Endodermal cell (in vitro differentiated cells): ENCODE results near the gene TSPAN18. TPM values are rescaled to one million over a fixed set of nuclear protein-coding genes. Genes with fewer than 3 reads are reported as not detected.

Source experiments
- DNase-seq: peaks from one replicate; pipeline ENCODE4 v3.0.0-alpha.2; 2017
- H3K27ac ChIP-seq: 2 replicates; pipeline ENCODE4 v1.5.1; 2013; ENCODE audit warnings: mild to moderate bottlenecking, low read depth, low read length, moderate library complexity
- H3K27me3 ChIP-seq: 2 replicates; pipeline ENCODE4 v1.6.1; 2013; ENCODE audit warnings: mild to moderate bottlenecking, low read length, moderate library complexity; ENCODE audit not compliant: insufficient read depth, control insufficient read depth, poor library complexity, severe bottlenecking
- H3K36me3 ChIP-seq: 2 replicates; pipeline ENCODE4 v1.7.0; 2013; ENCODE audit warnings: mild to moderate bottlenecking, low read length, moderate library complexity; ENCODE audit not compliant: control insufficient read depth, insufficient read depth
- H3K4me1 ChIP-seq: one replicate; pipeline ENCODE4 v1.7.0; 2013; ENCODE audit warnings: low read length; ENCODE audit not compliant: control insufficient read depth, insufficient read depth
- H3K4me3 ChIP-seq: 2 replicates; pipeline ENCODE4 v1.5.1; 2013; ENCODE audit warnings: mild to moderate bottlenecking, low read length, moderate library complexity
- H3K9ac ChIP-seq: 2 replicates; pipeline ENCODE4 v1.6.1; 2013; ENCODE audit warnings: mild to moderate bottlenecking, low read length, moderate library complexity; ENCODE audit not compliant: poor library complexity, severe bottlenecking; ENCODE audit errors: extremely low read depth
- H3K9me3 ChIP-seq: 2 replicates; pipeline ENCODE4 v1.6.1; 2013; ENCODE audit warnings: mild to moderate bottlenecking, low read length, moderate library complexity; ENCODE audit not compliant: control insufficient read depth
- H3K27ac Mint-ChIP-seq: 2 replicates; pipeline ENCODE4 v1.8.0; 2020; ENCODE audit warnings: mixed read lengths
- H3K27me3 Mint-ChIP-seq: 2 replicates; pipeline ENCODE4 v1.8.0; 2021; ENCODE audit warnings: mild to moderate bottlenecking, mixed read lengths; ENCODE audit not compliant: insufficient read depth
- H3K36me3 Mint-ChIP-seq: 2 replicates; pipeline ENCODE4 v1.8.0; 2020; ENCODE audit warnings: low read depth, mixed read lengths
- H3K4me1 Mint-ChIP-seq: 2 replicates; pipeline ENCODE4 v1.8.0; 2020; ENCODE audit warnings: mixed read lengths
- H3K4me3 Mint-ChIP-seq: 2 replicates; pipeline ENCODE4 v1.8.0; 2020; ENCODE audit warnings: mild to moderate bottlenecking, moderate library complexity, mixed read lengths
- H3K9me3 Mint-ChIP-seq: 2 replicates; pipeline ENCODE4 v1.8.0; 2020; ENCODE audit warnings: mild to moderate bottlenecking, mixed read lengths
- WGBS, 2 experiments: methylation state at CpG; one replicate each; pipeline versions ENCODE4 v1.1.5 to v1.1.7; 2013; ENCODE audit warnings: missing lambda C conversion rate in 2 of 2, mixed read lengths in 1 of 2; ENCODE audit not compliant: insufficient coverage in 1 of 2, insufficient read length in 1 of 2; 5-methylcytosine and 5-hydroxymethylcytosine counted together
- total RNA-seq, 2 donors: library from RNA; stranded (reverse); fragmentation: NEBNext Ultra II Directional in 1 of 2; extraction: Animal tissue kit (Norgen Biotek cat#: 25700) in 1 of 2; gene quantifications; 2 replicates in 1 of 2; 3 replicates in 1 of 2; pipeline ENCODE4 v1.2.1, GENCODE V29; 2021
- TF ChIP-seq, protein P1 (sequence below): fragments of 200-600 bp; sonication (generic); conservative IDR thresholded peaks from 2 replicates; pipeline ENCODE4 v1.5.0; 2021; ENCODE audit warnings: antibody characterized with exemption, mild to moderate bottlenecking

The TSPAN18 gene
- total RNA-seq, 2 donors from 2014 or later: 28.0 to 28.7 TPM

DNA sequence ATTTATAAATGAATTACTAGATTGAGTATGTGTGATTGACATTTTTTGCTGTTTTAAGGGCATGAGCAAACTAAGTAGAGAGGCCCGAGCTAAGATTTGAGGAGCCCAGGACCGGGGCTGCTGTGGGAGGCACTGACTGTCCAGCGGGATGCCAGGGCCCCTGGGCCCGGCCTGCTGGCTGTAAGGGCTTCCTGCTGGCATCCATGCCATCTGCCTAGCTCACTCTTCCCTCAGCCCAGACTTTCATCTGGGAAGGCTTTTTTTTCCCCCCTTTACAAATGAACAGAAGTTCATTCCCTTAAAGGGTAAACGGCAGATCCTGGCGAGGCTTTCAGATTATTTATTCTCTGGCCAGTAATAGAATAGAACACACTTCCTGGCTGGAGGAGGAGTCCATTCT, 239.9 kb downstream of the TSPAN18 start:
- no peak overlapping the region for H3K27ac Mint-ChIP-seq
- no peak overlapping the region for H3K27ac ChIP-seq
- TF ChIP-seq, protein P1, sequence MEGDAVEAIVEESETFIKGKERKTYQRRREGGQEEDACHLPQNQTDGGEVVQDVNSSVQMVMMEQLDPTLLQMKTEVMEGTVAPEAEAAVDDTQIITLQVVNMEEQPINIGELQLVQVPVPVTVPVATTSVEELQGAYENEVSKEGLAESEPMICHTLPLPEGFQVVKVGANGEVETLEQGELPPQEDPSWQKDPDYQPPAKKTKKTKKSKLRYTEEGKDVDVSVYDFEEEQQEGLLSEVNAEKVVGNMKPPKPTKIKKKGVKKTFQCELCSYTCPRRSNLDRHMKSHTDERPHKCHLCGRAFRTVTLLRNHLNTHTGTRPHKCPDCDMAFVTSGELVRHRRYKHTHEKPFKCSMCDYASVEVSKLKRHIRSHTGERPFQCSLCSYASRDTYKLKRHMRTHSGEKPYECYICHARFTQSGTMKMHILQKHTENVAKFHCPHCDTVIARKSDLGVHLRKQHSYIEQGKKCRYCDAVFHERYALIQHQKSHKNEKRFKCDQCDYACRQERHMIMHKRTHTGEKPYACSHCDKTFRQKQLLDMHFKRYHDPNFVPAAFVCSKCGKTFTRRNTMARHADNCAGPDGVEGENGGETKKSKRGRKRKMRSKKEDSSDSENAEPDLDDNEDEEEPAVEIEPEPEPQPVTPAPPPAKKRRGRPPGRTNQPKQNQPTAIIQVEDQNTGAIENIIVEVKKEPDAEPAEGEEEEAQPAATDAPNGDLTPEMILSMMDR: no peak
- H3K27me3 Mint-ChIP-seq: peaks cover 4% of the 10 kb centered on the region
- H3K9ac ChIP-seq: no peak overlapping the region
- peaks cover 12% of the 10 kb centered on the region for H3K4me1 ChIP-seq
- H3K9me3 ChIP-seq: no peaks in the 10 kb centered on the region
- H3K4me3 Mint-ChIP-seq: no peak overlapping the region
- H3K9me3 Mint-ChIP-seq: no peaks in the 10 kb centered on the region
- no peak overlapping the region for H3K4me3 ChIP-seq
- 80 to 96% methylated on average over 2 to 6 of the region's 6 CpGs for WGBS, 2 experiments
- H3K36me3 ChIP-seq: no peaks in the 10 kb centered on the region
- DNase-seq: no peak
- H3K36me3 Mint-ChIP-seq: no peaks in the 10 kb centered on the region
- no peaks in the 10 kb centered on the region for H3K27me3 ChIP-seq
- peaks cover 27% of the 10 kb centered on the region for H3K4me1 Mint-ChIP-seq

- Mint-ChIP-seq H3K9me3 (no peaks in the 10 kb centered on the region), H3K4me1 (peaks cover 21% of the 10 kb centered on the region)
These were observed 241.3 kb downstream of the TSPAN18 start for GRCh38 chr11:44967930-44968496.

DNA sequence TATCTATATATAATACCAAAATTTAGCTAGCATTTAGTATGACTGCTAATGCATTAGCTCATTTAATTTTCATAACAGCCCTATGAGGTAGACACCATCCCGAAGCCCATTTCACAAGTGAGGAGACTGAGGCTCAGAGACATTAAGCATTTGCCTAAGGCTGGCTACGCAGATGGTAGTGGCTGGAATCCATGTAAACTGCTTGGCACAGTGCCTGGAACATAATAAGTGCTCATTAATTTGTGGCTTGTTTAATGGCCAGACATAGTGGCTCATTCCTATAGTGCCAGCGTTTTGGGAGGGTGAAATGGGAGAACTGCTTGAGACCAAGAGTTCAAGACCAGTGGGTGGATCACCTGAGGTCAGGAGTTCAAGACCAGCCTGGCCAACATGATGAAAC, 241.7 kb downstream of the TSPAN18 start:
- WGBS, 2 experiments: 93 to 100% methylated on average over 2 to 3 of the region's 3 CpGs
- Histone ChIP-seq H3K27me3 (no peaks in the 10 kb centered on the region), H3K9me3 (no peaks in the 10 kb centered on the region), H3K9ac (no peak overlapping the region), H3K36me3 (no peaks in the 10 kb centered on the region), H3K4me1 (peaks cover 8% of the 10 kb centered on the region), H3K27ac (no peak overlapping the region), H3K4me3 (no peak overlapping the region)
- Mint-ChIP-seq H3K4me1 (peaks cover 22% of the 10 kb centered on the region), H3K27ac (no peak overlapping the region), H3K4me3 (no peak overlapping the region), H3K27me3 (peaks cover 4% of the 10 kb centered on the region), H3K36me3 (no peaks in the 10 kb centered on the region), H3K9me3 (no peaks in the 10 kb centered on the region)
- TF ChIP-seq, protein P1: no peak
- DNase-seq: no peak

More at GRCh38 chr11:44967930-44968496, 241.3 kb downstream of the TSPAN18 start:
- Mint-ChIP-seq H3K27ac (no peak overlapping the region), H3K27me3 (peaks cover 4% of the 10 kb centered on the region), H3K36me3 (no peaks in the 10 kb centered on the region), H3K4me3 (no peak overlapping the region)
- H3K27ac ChIP-seq: no peak overlapping the region
- H3K4me3 ChIP-seq: no peak overlapping the region
- no peaks in the 10 kb centered on the region for H3K27me3 ChIP-seq
- DNase-seq: no peak
- H3K36me3 ChIP-seq: no peaks in the 10 kb centered on the region
- WGBS, 2 experiments: 85 to 100% methylated on average over 1 to 3 of the region's 3 CpGs
- TF ChIP-seq, protein P1: peak; percentile 30
- no peak overlapping the region for H3K9ac ChIP-seq
- H3K9me3 ChIP-seq: no peaks in the 10 kb centered on the region
- H3K4me1 ChIP-seq: peaks cover 8% of the 10 kb centered on the region
